HG02759 (cell line): ENCODE results near the gene EMX2.

ENCODE experiments used
- ATAC-seq: cut with Tn5 transposase; IDR thresholded peaks from one replicate; pipeline ENCODE4 v1.9.1; 2021; ENCODE audit warnings: mild to moderate bottlenecking, moderate library complexity; ENCODE audit not compliant: unreplicated experiment

The EMX2 gene

DNA sequence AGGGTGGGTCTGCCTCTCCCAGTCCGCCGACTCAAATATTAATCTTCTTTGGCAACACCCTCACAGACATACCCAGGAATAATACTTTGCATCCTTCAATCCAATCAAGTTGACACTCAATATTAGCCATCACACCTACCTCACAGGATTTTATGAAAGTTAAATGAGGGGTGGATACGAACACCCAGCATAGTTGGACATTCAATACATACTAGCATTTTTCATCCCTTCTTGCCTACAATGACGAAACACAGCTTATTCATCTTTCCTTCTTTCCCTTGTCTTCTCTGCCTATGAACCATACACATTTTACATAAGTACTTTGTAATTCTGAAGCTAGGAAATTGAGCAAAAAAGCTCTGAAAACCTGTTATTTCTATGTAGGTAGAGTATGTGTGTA, 48.5 kb downstream of the EMX2 start:
- no peak for ATAC-seq

DNA sequence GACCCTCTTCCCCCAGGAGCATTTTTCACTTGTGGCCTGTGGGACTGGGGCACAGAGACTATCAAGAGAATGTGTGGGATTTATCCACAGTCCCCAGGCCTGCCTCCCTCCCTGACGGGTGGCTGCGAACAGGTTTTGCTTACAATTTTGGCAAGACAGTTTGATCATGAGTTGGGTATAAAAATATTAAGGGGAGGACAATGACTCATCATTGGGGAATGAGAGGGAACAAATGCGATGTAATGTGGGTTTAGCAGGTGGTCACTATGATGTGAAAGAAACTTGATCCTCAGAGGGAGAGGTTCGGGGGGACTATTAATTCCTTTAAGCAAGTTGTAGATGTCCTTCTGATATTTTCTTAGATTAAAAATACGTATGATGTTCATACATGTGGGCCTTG, 52.2 kb downstream of the EMX2 start:
- no peak for ATAC-seq

DNA sequence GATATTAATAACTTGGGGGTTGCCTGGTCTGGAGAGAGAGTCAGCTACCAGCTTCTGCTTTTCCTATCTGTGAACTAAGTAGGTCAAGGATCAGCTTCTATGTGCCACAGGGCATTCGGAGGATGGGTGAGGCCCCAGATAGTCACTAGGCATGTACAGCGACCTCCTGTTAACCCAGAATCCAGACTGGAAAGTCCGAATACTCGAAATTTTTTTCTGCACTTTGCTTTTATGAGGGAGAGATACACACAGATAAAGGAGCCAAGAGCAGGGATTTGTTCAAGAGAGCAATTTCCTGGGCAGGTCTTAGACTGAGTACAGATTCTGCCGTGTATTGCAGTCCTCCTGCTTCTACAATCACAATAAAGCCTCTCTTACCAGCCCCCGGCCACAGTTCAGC, 54.2 kb downstream of the EMX2 start:
- ATAC-seq, result no peak

DNA sequence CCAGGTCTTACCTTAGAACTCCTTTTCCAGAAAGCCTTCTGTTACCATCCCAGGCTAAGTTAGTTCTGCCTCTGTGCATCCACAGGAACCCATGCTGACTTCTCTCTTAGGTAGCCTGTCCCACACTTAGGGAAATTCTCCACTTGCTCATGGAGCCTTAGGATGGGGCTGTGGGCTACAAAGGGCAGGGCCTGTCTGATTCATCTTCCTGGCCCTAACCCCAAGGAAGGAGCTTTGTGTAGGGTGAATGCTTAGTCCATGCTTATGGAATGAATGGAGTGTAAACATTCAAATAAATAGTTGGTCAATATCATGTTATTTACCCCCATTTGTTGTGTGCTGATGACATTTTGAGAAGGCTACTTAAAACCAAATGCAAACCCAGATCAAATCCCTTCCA, 54.7 kb downstream of the EMX2 start:
- no peak for ATAC-seq
